Trophoblast cell (in vitro differentiated cells and primary cell): ENCODE results near the gene MAGI2.

Source experiments
- DNase-seq, 2 donors: peaks; one replicate each; pipeline ENCODE4 v3.0.0-alpha.2; 2016
- H2AFZ ChIP-seq: 2 replicates; pipeline ENCODE4 v1.6.1; 2013; ENCODE audit warnings: low read length, moderate library complexity, mild to moderate bottlenecking; ENCODE audit not compliant: insufficient read depth, poor library complexity
- H2AK5ac ChIP-seq: 2 replicates; pipeline ENCODE4 v1.6.1; 2013; ENCODE audit warnings: mild to moderate bottlenecking, low read length
- H2BK120ac ChIP-seq: 2 replicates; pipeline ENCODE4 v1.6.1; 2013; ENCODE audit warnings: low read length, mild to moderate bottlenecking, moderate library complexity; ENCODE audit not compliant: insufficient read depth, poor library complexity
- H2BK12ac ChIP-seq: 2 replicates; pipeline ENCODE4 v1.6.1; 2013; ENCODE audit warnings: mild to moderate bottlenecking, low read length, moderate library complexity
- H2BK5ac ChIP-seq: 2 replicates; pipeline ENCODE4 v1.6.1; 2013; ENCODE audit warnings: low read length, low read depth, moderate library complexity, mild to moderate bottlenecking; ENCODE audit not compliant: poor library complexity
- H3K14ac ChIP-seq: 2 replicates; pipeline ENCODE4 v1.6.1; 2013; ENCODE audit warnings: mild to moderate bottlenecking, low read length
- H3K18ac ChIP-seq: 2 replicates; pipeline ENCODE4 v1.6.1; 2013; ENCODE audit warnings: mild to moderate bottlenecking, low read length
- H3K23ac ChIP-seq: 2 replicates; pipeline ENCODE4 v1.6.1; 2013; ENCODE audit warnings: low read length
- H3K27ac ChIP-seq: 2 replicates; pipeline ENCODE4 v1.5.1; 2013; ENCODE audit warnings: low read depth, mild to moderate bottlenecking, inconsistent platforms, low read length, moderate library complexity
- H3K27me3 ChIP-seq: 2 replicates; pipeline ENCODE4 v1.6.1; 2013; ENCODE audit warnings: inconsistent platforms, mild to moderate bottlenecking, low read length, moderate library complexity; ENCODE audit not compliant: insufficient read depth
- H3K36me3 ChIP-seq, 2 experiments: 1 replicate in 1 of 2; 2 replicates in 1 of 2; pipeline ENCODE4 v1.6.1; 2013; ENCODE audit warnings: low read length in 2 of 2, mild to moderate bottlenecking in 2 of 2, moderate library complexity in 1 of 2; ENCODE audit not compliant: insufficient read depth in 2 of 2, control insufficient read depth in 1 of 2
- H3K4ac ChIP-seq: 2 replicates; pipeline ENCODE4 v1.6.1; 2013; ENCODE audit warnings: low read depth, mild to moderate bottlenecking, low read length, moderate library complexity
- H3K4me1 ChIP-seq, 2 experiments: 1 replicate in 1 of 2; 2 replicates in 1 of 2; pipeline ENCODE4 v1.6.1; 2013; ENCODE audit warnings: low read length in 2 of 2, mild to moderate bottlenecking in 2 of 2, moderate library complexity in 1 of 2; ENCODE audit not compliant: insufficient read depth in 2 of 2, control insufficient read depth in 1 of 2
- H3K4me2 ChIP-seq: 2 replicates; pipeline ENCODE4 v1.6.1; 2013; ENCODE audit warnings: inconsistent platforms, mild to moderate bottlenecking, low read length, moderate library complexity
- H3K4me3 ChIP-seq: 2 replicates; pipeline ENCODE4 v1.5.1; 2013; ENCODE audit warnings: mild to moderate bottlenecking, low read depth, low read length, inconsistent platforms
- H3K79me1 ChIP-seq: one replicate; pipeline ENCODE4 v1.6.1; 2013; ENCODE audit warnings: low read length
- H3K79me2 ChIP-seq: 2 replicates; pipeline ENCODE4 v1.6.1; 2013; ENCODE audit warnings: low read length, mild to moderate bottlenecking; ENCODE audit not compliant: control insufficient read depth, insufficient read depth, poor library complexity
- H3K9ac ChIP-seq: 2 replicates; pipeline ENCODE4 v1.6.1; 2013; ENCODE audit warnings: mild to moderate bottlenecking, low read length
- H3K9me3 ChIP-seq: 2 replicates; pipeline ENCODE4 v1.6.1; 2013; ENCODE audit warnings: low read depth, mild to moderate bottlenecking, control low read depth, inconsistent platforms, low read length; ENCODE audit not compliant: insufficient read depth
- H4K12ac ChIP-seq: 2 replicates; pipeline ENCODE4 v1.6.1; 2013; ENCODE audit warnings: low read depth, mild to moderate bottlenecking, low read length, moderate library complexity
- H4K8ac ChIP-seq: 2 replicates; pipeline ENCODE4 v1.6.1; 2013; ENCODE audit warnings: low read depth, mild to moderate bottlenecking, low read length, moderate library complexity
- H4K91ac ChIP-seq: one replicate; pipeline ENCODE4 v1.6.1; 2013; ENCODE audit warnings: low read depth, mild to moderate bottlenecking, low read length, moderate library complexity
- WGBS: extraction: QIAGEN DNeasy Blood & Tissue Kit; methylation state at CpG from one replicate; pipeline ENCODE4 v1.1.7; 2013; ENCODE audit warnings: missing lambda C conversion rate; ENCODE audit not compliant: insufficient read length, insufficient coverage; ENCODE audit errors: extremely low coverage; 5-methylcytosine and 5-hydroxymethylcytosine counted together

The MAGI2 gene

DNA sequence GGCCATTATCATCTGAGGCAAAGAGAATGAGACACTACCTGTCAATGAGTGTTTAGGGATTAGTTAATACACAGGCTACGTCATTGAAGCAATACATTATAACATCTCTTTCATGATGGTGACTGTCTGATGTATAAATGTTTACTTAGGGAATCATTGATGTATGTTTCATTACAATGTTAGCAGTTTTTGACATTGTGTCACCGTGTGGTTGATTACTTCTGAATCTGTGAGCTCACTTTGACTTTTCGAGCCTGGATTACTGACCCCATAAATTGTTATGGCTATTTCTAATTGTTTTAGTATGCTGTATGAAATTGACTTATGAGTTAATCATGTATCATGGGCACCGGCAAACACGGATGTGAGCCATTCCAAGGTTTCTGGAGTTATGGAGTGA is 494.0 kb downstream of the MAGI2 start:
- Histone ChIP-seq H3K79me2 (no peaks in the 10 kb centered on the region), H3K9ac (no peak overlapping the region), H3K9me3 (no peaks in the 10 kb centered on the region), H2BK120ac (no peak overlapping the region), H4K12ac (no peak overlapping the region), H3K27me3 (no peaks in the 10 kb centered on the region), H2BK12ac (no peak overlapping the region), H3K4me2 (no peak overlapping the region), H3K23ac (no peak overlapping the region), H2AK5ac (no peak overlapping the region), H4K8ac (no peak overlapping the region), H3K4ac (no peak overlapping the region), H3K36me3 (no peaks in the 10 kb centered on the region), H3K79me1 (no peaks in the 10 kb centered on the region), H3K4me1 (no peaks in the 10 kb centered on the region), H3K14ac (no peak overlapping the region), H3K4me3 (no peak overlapping the region), H4K91ac (no peak overlapping the region), H3K27ac (no peak overlapping the region), H2AFZ (no peak overlapping the region), H3K18ac (no peak overlapping the region), H2BK5ac (no peak overlapping the region)
- WGBS = no CpG with 5 or more reads among the region's 5 CpGs
- no peak for DNase-seq

DNA sequence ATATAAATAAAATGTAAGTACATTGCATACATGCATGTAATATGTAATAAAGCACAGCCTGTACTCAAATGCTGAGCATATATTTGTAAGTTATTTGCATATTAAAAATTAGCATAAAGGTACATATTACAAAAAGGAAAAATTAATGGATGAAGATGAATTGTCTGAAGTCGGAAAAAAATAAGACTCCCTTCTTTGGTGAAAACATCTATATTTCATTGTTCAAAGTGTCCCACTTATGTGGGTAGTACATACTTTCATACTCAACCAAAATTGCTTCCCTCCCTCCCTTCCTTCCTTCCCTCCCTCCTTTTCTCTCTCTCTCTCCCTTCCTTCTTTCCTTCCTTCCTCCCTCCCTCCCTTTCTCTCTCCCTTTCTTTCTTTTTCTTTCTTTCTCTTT is 498.1 kb downstream of the MAGI2 start:
- Histone ChIP-seq H2AK5ac (no peak overlapping the region), H3K4me2 (no peak overlapping the region), H4K91ac (no peak overlapping the region), H2BK12ac (no peak overlapping the region), H3K18ac (no peak overlapping the region), H3K9me3 (no peaks in the 10 kb centered on the region), H3K4me3 (no peak overlapping the region), H3K79me1 (no peaks in the 10 kb centered on the region), H3K36me3 (no peaks in the 10 kb centered on the region), H3K79me2 (no peaks in the 10 kb centered on the region), H3K27me3 (no peaks in the 10 kb centered on the region), H3K27ac (no peak overlapping the region), H2BK5ac (no peak overlapping the region), H3K23ac (no peak overlapping the region), H3K14ac (no peak overlapping the region), H2AFZ (no peak overlapping the region), H3K4me1 (no peaks in the 10 kb centered on the region), H4K12ac (no peak overlapping the region), H3K9ac (no peak overlapping the region), H3K4ac (no peak overlapping the region), H2BK120ac (no peak overlapping the region), H4K8ac (no peak overlapping the region)
- WGBS = no CpG with 5 or more reads among the region's 1 CpG
- DNase-seq = no peak

DNA sequence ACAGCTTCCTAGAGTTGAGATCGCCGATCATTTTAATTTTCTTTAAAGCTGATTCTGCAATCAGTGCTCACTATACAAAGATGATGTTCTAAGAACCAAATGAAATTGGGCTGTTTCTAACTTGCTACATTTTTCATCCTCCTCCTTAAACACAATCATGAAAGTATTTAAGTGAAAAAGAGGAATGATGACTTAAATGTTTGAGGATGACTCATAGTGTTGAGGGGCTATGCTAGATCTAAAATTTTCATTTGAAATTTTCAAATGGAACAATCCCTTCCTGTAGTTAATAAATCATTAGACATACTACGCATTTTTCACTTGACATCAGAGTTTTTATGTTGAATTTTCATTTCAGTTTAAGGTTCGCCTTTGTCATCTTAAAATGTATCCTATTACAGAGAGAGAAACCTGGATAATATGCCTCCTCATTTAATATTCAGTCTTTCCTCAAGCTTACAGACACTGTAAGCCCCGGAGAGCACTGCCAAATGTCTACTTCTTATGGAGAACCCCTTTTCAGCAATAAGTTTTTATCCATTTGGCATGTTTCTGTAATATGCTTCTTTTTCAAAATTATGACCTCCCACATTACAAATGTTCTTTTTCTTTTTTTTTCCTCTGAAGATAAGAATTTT is 499.6 kb downstream of the MAGI2 start:
- Histone ChIP-seq H3K27ac (no peak overlapping the region), H3K4ac (no peak overlapping the region), H3K9ac (no peak overlapping the region), H3K4me3 (no peak overlapping the region), H3K27me3 (no peaks in the 10 kb centered on the region), H3K36me3 (no peaks in the 10 kb centered on the region), H4K91ac (no peak overlapping the region), H3K14ac (no peak overlapping the region), H3K4me2 (no peak overlapping the region), H4K12ac (no peak overlapping the region), H3K9me3 (no peaks in the 10 kb centered on the region), H3K79me2 (no peaks in the 10 kb centered on the region), H2BK12ac (no peak overlapping the region), H3K79me1 (no peaks in the 10 kb centered on the region), H2AFZ (no peak overlapping the region), H2BK5ac (no peak overlapping the region), H3K4me1 (no peaks in the 10 kb centered on the region), H2AK5ac (no peak overlapping the region), H3K18ac (no peak overlapping the region), H3K23ac (no peak overlapping the region), H2BK120ac (no peak overlapping the region), H4K8ac (no peak overlapping the region)
- no peak for DNase-seq
- WGBS = no CpG with 5 or more reads among the region's 5 CpGs

DNA sequence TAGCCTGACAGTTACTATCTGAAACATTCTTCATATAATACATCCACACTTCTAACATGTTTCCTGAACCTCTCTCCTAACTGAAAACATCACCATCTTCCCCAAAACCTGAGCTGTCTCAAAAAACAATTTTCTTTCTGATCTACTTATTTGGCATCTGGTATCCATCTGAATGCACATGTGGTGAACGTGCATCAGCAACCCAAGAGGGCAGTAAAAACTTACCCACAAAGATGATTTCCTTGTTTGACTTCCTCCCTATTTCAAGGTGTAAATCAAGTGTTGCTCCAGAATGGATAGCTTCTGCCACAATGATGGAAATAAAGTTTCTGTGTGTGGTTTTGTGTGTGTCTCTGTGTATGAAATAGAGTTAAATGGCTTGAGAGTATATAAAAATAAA is 500.4 kb downstream of the MAGI2 start:
- Histone ChIP-seq H3K27ac (no peak overlapping the region), H2BK120ac (no peak overlapping the region), H4K12ac (no peak overlapping the region), H2BK12ac (no peak overlapping the region), H3K18ac (no peak overlapping the region), H3K79me2 (no peaks in the 10 kb centered on the region), H3K4ac (no peak overlapping the region), H3K23ac (no peak overlapping the region), H3K27me3 (no peaks in the 10 kb centered on the region), H3K9me3 (no peaks in the 10 kb centered on the region), H3K9ac (no peak overlapping the region), H2AFZ (no peak overlapping the region), H3K4me3 (no peak overlapping the region), H4K8ac (no peak overlapping the region), H3K4me2 (no peak overlapping the region), H3K36me3 (no peaks in the 10 kb centered on the region), H2AK5ac (no peak overlapping the region), H3K4me1 (no peaks in the 10 kb centered on the region), H2BK5ac (no peak overlapping the region), H4K91ac (no peak overlapping the region), H3K79me1 (no peaks in the 10 kb centered on the region), H3K14ac (no peak overlapping the region)
- DNase-seq = no peak
- WGBS = no CpG with 5 or more reads among the region's 1 CpG
